ENCODE measurements around the gene METAP1D. TPM values are rescaled to one million over a fixed set of nuclear protein-coding genes. Genes with fewer than 3 reads are reported as not detected.

Gene METAP1D
- total RNA-seq, 2 experiments from 2014 or later, result 4.9 to 5.5 TPM

DNA sequence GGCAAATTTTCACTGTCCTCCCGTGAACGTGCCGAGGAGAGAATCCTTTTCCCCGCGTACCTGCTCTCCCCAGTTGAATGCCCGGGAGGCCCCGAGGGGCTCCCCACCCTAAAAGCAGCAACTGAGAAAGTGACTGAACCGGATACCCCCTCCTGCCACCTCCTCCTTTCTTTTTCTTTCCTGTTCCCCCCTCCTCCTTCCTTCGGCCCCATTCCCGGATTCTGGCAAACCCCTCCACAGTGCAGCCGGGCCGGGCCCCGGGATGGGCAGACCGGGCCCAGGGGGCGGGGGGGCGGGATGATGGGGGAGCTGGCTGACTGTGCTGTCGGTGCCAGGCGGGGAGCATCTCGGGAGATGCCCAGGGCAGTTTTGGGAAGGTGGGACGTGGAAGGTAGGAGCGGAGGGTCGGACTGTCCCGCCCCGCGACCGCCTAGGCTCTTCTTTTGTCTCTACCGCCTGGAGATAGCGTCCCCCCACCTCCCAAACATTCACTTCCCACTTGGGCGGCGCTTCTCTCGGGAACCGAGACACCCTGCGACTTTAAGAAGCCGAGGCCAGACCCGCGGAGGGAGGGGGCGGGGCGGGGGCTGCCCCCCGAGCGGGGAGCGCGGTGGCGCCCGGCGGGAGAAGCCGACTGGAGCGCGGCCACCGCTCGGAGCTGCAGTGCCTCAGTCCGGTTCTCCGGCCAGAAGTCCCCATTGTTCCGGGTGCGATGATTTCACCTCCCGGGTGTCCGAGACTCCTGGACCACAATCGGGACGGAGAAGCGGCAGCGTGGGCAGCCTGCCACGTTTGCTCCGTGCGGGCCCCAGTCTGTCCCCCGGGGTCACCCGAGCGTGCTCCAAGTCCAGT is 94.8 kb downstream of the METAP1D start:
- Mint-ChIP-seq H3K4me1 (peaks cover 44% of the 10 kb centered on the region), H3K27ac (no peak overlapping the region), H3K9me3 (no peaks in the 10 kb centered on the region), H3K4me3 (peak overlapping the region; percentile 75), H3K36me3 (ENCODE audit: low read depth) (peaks cover 4% of the 10 kb centered on the region), H3K27me3 (peaks cover 83% of the 10 kb centered on the region)
- CTCF ChIA-PET, result interaction anchor here (1.5 kb wide), 1 partner anchor 368 kb away, joined by 4 read pairs; no protein-coding TSS in a partner anchor
- DNase-seq, result no peak
- POLR2A ChIA-PET, result no interaction called here

DNA sequence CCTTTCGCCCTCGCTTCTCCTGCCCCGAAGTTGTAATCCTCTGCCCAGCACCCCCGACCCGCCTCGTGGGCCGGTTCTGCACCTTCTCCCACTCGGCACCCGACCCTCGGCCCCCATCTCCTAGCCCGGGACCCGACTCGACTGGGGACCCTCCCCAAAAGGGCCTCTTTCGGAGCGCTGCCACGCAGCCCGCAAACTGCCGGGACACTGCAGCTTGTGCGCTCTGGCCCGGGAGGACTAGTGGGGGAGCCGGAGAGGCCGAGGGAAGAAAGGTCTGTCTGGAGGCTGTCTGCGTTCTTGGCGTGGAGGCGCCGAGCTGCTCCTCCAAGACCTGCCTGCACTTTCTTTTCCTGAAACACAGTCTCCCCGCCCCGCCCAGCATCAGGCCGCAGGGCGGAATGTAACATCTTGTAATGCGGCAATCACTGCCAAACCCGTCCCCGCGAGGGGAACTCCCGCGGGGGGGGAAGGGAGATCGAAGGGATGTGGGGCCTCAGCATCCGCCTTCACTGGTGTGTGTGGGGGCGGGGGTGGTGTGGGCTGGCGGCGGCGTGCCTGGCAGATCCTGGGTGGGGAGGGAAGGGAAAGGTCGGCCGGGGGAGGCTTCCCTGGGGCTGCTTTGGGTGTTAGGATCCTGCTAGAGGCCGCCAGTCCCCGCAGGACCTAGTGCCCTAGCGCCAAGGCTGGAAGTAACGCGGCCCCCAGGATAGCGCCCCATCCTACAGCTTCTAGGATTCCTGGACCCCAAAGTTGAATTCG is 95.6 kb downstream of the METAP1D start:
- Mint-ChIP-seq H3K4me1 (peaks cover 40% of the 10 kb centered on the region), H3K4me3 (peak overlapping the region; percentile 75), H3K9me3 (no peaks in the 10 kb centered on the region), H3K36me3 (ENCODE audit: low read depth) (peaks cover 4% of the 10 kb centered on the region), H3K27me3 (peaks cover 75% of the 10 kb centered on the region), H3K27ac (no peak overlapping the region)
- CTCF ChIA-PET, result interaction anchor here (0.7 to 1.5 kb wide), 4 partner anchors 9 to 367 kb away, joined by 3 to 6 read pairs (median 4); no protein-coding TSS in a partner anchor
- peak; percentile 67 for DNase-seq
- POLR2A ChIA-PET, result no interaction called here

DNA sequence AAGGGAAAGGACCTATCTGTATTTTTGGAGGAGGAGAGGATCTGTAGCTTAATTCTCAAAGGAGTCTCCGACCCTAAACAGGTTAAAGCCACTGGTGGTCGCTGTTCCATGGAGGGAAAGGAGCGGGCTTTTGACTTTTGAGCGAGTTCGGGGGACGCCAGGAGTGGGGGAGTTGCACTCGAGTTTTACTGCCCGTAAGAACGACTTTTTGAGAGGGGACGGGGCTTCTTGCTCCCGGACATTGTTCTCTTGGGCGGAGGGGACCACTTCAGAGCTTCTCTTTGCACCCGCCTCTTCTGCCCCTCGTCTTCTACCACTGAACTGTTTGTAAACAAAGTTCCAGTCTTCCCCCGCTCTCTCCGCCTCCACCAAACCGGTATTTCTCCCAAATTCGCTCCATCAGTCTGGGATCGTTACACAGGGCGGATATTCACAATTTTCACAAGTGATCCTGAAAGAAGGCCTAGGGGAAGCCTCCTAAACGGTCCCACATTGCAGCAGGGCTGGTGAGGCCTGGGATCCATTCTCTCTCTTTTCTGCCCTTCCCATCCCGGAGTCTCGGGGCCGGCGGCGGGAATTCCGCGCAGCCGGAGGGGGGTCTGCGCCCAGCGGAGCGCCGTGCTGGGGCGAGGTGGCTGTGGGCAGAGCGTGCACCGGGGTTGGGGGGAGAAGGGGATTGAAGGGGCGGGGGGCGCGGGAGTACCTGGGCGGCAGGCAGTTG is 96.3 kb downstream of the METAP1D start:
- Mint-ChIP-seq H3K27me3 (peaks cover 74% of the 10 kb centered on the region), H3K4me3 (peak overlapping the region; percentile 75), H3K36me3 (ENCODE audit: low read depth) (peaks cover 4% of the 10 kb centered on the region), H3K9me3 (no peaks in the 10 kb centered on the region), H3K4me1 (peaks cover 42% of the 10 kb centered on the region), H3K27ac (no peak overlapping the region)
- POLR2A ChIA-PET, result no interaction called here
- no peak for DNase-seq
- CTCF ChIA-PET, result interaction anchor here (0.7 to 1.5 kb wide), 4 partner anchors 8 to 366 kb away, joined by 3 to 6 read pairs (median 4); no protein-coding TSS in a partner anchor

DNA sequence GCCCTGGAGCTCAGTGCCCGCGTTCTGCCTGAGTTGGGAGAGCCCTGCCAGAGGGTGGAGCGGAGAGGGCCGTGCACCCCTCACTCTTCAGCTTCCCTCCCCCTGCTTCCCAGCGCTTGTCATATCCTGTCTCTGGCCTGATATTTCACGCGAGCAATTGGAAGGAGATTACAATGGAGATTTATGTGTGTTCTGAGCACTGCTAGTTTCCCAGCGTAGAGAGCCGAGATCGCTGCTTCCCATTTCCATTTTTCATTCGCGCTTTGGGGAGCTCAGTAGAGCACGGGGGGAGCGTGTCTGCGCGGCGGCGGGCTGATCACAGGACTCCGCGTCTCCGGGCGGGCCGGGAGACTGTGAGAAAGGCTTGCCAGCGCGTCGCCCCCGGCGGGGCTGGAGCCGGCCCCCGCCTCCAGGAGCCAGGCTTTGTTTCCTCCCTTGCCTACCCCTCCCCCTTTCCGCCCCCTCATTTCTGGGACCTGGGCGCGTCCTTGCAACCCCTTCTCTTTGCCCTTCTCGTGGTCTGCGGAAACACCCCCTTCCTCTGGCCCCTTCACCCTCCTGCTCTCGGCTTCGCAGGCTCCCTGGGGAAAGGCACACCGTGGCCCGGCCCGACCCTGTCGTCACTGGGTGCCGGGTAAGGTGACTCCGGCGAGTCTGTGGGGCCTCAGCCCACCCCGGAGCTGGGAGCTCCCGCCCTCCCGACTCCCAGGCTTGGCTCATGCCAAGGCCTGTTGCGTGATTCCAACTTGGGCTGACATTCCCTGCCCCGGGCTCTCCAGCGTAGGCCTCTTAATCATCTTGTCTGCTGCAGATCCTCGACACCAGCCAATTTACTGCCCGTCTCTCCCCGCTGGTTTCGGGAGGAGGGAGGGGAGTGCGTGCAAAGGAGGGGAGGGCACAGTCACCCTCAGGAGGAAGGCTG is 97.1 kb downstream of the METAP1D start:
- H3K27me3 Mint-ChIP-seq, result peaks cover 75% of the 10 kb centered on the region
- no peak for DNase-seq
- H3K27ac Mint-ChIP-seq, result peak overlapping the region; percentile 64
- ChIA-PET POLR2A (no interaction called here), CTCF (interaction anchor here (1.0 to 1.4 kb wide), 2 partner anchors 8 to 10 kb away, joined by 3 to 6 read pairs; no protein-coding TSS in a partner anchor)
- peaks cover 48% of the 10 kb centered on the region for H3K4me1 Mint-ChIP-seq
- peaks cover 4% of the 10 kb centered on the region for H3K36me3 Mint-ChIP-seq (ENCODE audit: low read depth)
- peak overlapping the region; percentile 52 for H3K4me3 Mint-ChIP-seq
- H3K9me3 Mint-ChIP-seq, result no peaks in the 10 kb centered on the region

DNA sequence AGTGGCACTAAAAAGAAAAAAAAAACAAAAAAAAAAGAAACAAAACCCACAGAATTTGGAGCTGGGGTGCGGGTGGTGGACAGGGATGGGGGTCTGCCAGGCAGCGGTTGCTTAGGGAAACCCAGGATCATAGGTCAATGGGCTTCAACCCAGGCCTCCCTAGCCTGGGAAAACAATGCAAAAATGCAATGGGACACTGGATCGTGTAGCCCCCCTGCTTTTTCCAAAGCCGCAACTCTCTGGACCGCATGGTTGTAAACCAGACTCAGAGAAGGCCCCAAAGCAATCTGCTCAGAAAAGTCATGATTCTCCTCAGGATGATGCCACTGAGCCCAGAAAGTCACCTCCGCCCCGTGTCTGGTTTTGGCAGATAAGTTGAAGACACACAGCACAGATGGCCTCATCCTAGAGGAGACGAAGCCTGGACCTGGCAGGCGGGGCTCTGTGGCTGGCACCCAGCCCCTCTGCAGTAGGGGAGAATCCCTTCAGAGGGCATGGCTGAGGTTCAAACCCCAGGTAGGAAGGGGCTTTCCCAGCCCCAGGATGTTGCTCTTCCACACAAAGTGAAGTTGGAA is 97.9 kb downstream of the METAP1D start:
- CTCF ChIA-PET, result no interaction called here
- H3K4me1 Mint-ChIP-seq, result peaks cover 53% of the 10 kb centered on the region

DNA sequence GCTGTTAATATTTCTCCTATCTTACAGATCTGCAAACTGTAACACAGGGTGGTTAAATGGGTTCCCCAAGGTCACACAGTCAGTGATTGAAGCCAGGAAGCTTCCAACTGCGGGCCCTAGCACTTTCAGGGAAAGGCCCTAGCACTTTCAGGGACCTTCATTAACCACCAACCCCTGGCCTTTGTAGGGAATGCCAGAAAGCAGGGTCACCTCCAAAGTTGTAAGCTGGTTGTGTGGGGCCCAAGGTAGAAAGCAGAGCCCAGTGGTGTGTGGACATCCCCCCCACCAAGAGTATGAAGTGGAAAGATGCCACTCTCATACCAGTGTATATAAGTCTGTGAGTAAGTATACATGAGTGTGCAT is 98.5 kb downstream of the METAP1D start:
- Mint-ChIP-seq H3K27ac (peak overlapping the region; percentile 3), H3K4me1 (peaks cover 53% of the 10 kb centered on the region), H3K4me3 (peak overlapping the region; percentile 2), H3K36me3 (ENCODE audit: low read depth) (peaks cover 4% of the 10 kb centered on the region), H3K27me3 (peaks cover 72% of the 10 kb centered on the region), H3K9me3 (no peaks in the 10 kb centered on the region)
- ChIA-PET POLR2A (no interaction called here), CTCF (no interaction called here)
- no peak for DNase-seq

More for the DNA sequence above, 97.9 kb downstream of the METAP1D start:
- POLR2A ChIA-PET, result no interaction called here
- Mint-ChIP-seq H3K9me3 (no peaks in the 10 kb centered on the region), H3K27me3 (peaks cover 73% of the 10 kb centered on the region), H3K27ac (peak overlapping the region; percentile 64), H3K4me3 (no peak overlapping the region), H3K36me3 (ENCODE audit: low read depth) (peaks cover 4% of the 10 kb centered on the region)
- no peak for DNase-seq

DNA sequence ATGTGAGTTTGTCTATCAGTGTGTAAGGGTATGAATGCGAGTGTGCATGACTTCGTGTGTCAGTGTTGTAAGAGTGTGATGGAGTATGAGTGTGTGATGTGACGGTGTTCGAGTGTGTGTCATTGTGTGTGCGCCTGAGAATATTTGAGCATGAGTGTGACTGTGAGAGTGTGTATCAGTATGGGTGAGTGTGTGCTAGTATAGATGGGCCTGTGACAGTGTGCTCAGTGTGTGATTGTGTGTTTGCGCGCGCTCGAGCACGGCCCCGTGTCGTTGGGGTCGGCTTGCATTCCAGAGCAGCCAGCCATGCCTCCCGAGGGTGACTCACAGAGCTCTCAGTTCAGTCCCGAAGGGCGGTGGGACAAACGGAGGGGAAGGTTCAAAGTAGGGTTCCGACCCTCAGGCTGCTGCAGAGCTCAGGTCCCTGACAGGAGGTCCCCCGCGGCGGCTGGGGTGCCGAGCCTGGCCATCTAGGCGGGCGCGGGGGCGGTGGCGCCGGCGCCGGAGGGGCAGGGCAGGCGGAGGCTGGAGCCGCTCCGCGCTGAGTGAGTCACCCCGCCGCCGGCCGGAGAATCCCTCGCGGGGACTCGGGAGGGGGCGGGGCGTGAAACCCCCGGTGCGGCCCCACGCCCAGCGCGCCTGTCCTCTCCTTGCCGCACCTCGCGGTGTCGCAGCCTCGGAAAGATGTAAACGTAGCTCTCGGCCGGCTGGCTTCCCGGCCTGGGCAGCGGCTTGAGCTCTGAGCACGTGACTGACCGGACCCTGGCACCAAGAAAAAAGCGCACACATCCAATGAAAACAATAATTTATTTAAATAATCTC is 99.1 kb downstream of the METAP1D start:
- Mint-ChIP-seq H3K9me3 (no peaks in the 10 kb centered on the region), H3K36me3 (ENCODE audit: low read depth) (peaks cover 4% of the 10 kb centered on the region), H3K27me3 (peaks cover 71% of the 10 kb centered on the region), H3K27ac (peak overlapping the region; percentile 3), H3K4me1 (peaks cover 54% of the 10 kb centered on the region), H3K4me3 (peak overlapping the region; percentile 2)
- POLR2A ChIA-PET, result no interaction called here
- CTCF ChIA-PET, result interaction anchor here (0.6 to 1.3 kb wide), 3 partner anchors 16 to 110 kb away, joined by 3 to 6 read pairs (median 4); no protein-coding TSS in a partner anchor
- DNase-seq, result no peak

DNA sequence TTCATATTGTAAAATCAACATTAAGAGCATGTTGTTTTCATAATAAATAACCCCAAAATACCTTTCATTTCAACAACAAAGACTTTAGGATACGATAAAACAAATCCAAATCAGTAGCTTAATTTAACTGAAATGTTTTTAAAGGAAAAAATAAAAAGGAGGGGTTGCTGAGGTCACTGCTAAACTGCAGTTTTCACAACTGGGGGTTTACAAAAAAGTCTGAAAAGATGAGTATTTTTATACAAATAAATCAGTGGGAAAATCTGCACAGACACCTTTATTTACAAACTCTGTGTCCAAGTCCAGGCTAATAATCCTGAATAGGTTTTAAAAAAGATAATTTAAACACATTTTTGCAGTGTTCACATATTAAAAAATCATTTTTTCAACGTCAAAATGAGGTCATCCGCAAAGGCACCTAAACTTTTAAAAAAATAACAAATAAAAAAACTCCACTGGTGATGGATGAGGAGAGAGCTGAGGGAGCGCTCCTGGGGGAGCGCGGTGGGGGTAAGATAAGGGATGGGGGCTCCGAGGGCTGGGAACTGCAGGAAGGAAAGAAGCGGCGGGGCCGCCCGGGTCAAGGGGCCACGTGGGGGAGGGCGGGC is 99.8 kb downstream of the METAP1D start:
- DNase-seq, result no peak
- Mint-ChIP-seq H3K27ac (no peak overlapping the region), H3K27me3 (peaks cover 73% of the 10 kb centered on the region), H3K36me3 (ENCODE audit: low read depth) (peaks cover 4% of the 10 kb centered on the region), H3K4me3 (no peak overlapping the region), H3K9me3 (no peaks in the 10 kb centered on the region), H3K4me1 (peaks cover 57% of the 10 kb centered on the region)
- CTCF ChIA-PET, result interaction anchor here (0.6 to 8.2 kb wide), 6 partner anchors 8 to 110 kb away, joined by 3 to 45 read pairs (median 4); no protein-coding TSS in a partner anchor
- POLR2A ChIA-PET, result no interaction called here

DNA sequence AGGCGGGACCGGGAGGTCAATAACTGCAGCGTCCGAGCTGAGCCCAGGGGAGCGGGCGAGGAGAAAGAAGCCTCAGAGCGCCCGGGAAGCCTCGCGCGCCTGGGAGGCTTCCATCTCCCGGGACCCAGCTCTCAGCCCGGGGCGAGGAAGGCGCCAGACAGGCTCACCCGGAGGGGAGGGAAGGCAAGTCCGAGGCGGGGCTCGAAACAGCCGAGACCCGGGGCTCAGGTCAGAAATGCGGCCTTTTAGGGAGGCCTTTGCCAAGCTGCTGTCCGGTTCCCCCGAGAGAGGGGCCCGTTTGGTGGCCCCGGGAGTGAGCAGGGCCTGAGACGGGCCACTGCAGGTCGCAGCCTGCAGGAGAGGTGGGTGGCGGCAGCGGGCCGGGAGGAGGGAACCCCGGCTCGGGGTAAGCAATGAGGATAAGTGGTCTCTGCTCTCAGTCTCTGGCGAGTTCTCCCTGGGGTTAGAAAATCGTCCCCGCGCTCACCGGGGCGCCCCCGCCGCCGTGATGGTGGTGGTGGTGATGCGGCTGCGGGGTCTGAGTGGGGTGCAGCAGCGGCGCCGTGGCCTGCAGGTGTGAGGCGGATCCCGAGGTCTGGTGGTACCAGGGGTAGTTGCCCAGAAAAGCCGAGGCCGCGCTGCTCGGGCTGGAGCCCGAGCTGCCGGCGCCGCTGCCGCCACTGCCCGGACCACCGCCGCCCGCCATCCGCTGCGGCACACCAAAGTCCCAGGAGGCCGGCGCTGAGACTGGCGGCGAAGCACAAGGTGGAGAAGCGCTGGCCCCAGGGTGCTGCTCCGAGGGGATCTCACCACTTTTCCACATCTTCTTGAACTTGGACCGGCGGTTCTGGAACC is 100.6 kb downstream of the METAP1D start:
- Mint-ChIP-seq H3K27me3 (peaks cover 75% of the 10 kb centered on the region), H3K4me1 (peaks cover 58% of the 10 kb centered on the region)
- CTCF ChIA-PET, result interaction anchor here (0.5 to 8.2 kb wide), 5 partner anchors 9 to 807 kb away, joined by 3 to 45 read pairs (median 3); no protein-coding TSS in a partner anchor

More for the DNA sequence above, 100.6 kb downstream of the METAP1D start:
- POLR2A ChIA-PET, result no interaction called here
- Mint-ChIP-seq H3K36me3 (ENCODE audit: low read depth) (peaks cover 4% of the 10 kb centered on the region), H3K4me3 (peak overlapping the region; percentile 11), H3K9me3 (no peaks in the 10 kb centered on the region), H3K27ac (no peak overlapping the region)
- DNase-seq, result no peak
